Kidney (tissue), 14 donors: Measurements from ENCODE around the gene PCNX3. TPM values are rescaled to one million over a fixed set of nuclear protein-coding genes. Genes with fewer than 3 reads are reported as not detected.
A peak's percentile ranks its signal among the peaks of the same experiment; 100 is the strongest.

ENCODE experiments used
- DNase-seq, 5 donors: peaks; one replicate each; pipeline ENCODE4 v3.0.0-alpha.2; 2013 to 2020
- FAIRE-seq: peaks from 2 replicates; lab custom pipeline; 2012; peaks lifted over from hg19 to GRCh38; lab: Jason Lieb, UNC
- H3K27ac ChIP-seq, 2 donors: one replicate each; pipeline ENCODE4 v1.7.0; 2013; ENCODE audit warnings: low read depth in 2 of 2, low read length in 2 of 2, inconsistent platforms in 1 of 2
- H3K27me3 ChIP-seq: one replicate; pipeline ENCODE4 v1.7.1; 2013; ENCODE audit warnings: low read length, inconsistent platforms; ENCODE audit not compliant: control insufficient read depth, insufficient read depth
- H3K36me3 ChIP-seq, 3 donors: one replicate each; pipeline versions ENCODE4 v1.7.0 to v1.7.1; 2013; ENCODE audit warnings: low read length in 3 of 3, control low read depth in 1 of 3, inconsistent platforms in 1 of 3; ENCODE audit not compliant: insufficient read depth in 3 of 3, control insufficient read depth in 2 of 3
- H3K4me1 ChIP-seq, 3 donors: one replicate each; pipeline versions ENCODE4 v1.7.0 to v1.7.1; 2013; ENCODE audit warnings: low read length in 3 of 3, inconsistent platforms in 1 of 3, low read depth in 1 of 3; ENCODE audit not compliant: control insufficient read depth in 2 of 3, insufficient read depth in 2 of 3
- H3K4me3 ChIP-seq, 3 donors: one replicate each; pipeline versions ENCODE4 v1.7.0 to v1.8.1; 2013; ENCODE audit warnings: low read length in 3 of 3, control low read depth in 1 of 3, inconsistent platforms in 1 of 3
- H3K9ac ChIP-seq, 3 donors: one replicate each; pipeline versions ENCODE4 v1.7.0 to v1.7.1; 2013; ENCODE audit warnings: low read length in 3 of 3, control low read depth in 1 of 3, inconsistent platforms in 1 of 3
- H3K9me3 ChIP-seq, 3 donors: one replicate each; pipeline versions ENCODE4 v1.7.0 to v1.7.1; 2013; ENCODE audit warnings: low read length in 3 of 3, control low read depth in 1 of 3, inconsistent platforms in 1 of 3; ENCODE audit not compliant: control insufficient read depth in 2 of 3, insufficient read depth in 1 of 3
- CTCF ChIP-seq: IDR thresholded peaks from 3 replicates; pipeline ENCODE4 v1.5.1; 2012; ENCODE audit warnings: mild to moderate bottlenecking, moderate library complexity, borderline replicate concordance; ENCODE audit not compliant: insufficient read depth; ENCODE audit errors: extremely low read depth
- intact Hi-C: fragments of 100-400 bp; cut with DNase I; formaldehyde crosslinking; loops from one replicate; pipeline ENCODE4 v1.11.1; 2022
- polyA plus RNA-seq: library from polyadenylated mRNA; stranded (reverse); fragments of 350-450 nt; fragmentation: Illumina TruSeq; extraction: RNeasy Lipid Tissue Mini Kit (QIAGEN cat#74804); gene quantifications from one replicate; pipeline ENCODE4 v1.2.3, GENCODE V29; 2014; ENCODE audit warnings: low read depth, low replicate concordance; ENCODE audit not compliant: insufficient read depth
- total RNA-seq: library from RNA; stranded (reverse); fragmentation: NEBNext Ultra II Directional; extraction: Animal tissue kit (Norgen Biotek cat#: 25700); gene quantifications from one replicate; pipeline ENCODE4 v1.2.1, GENCODE V29; 2021
- donor health status: control.
- donor health status: control.
- donor health status: control.
- donor health status: control.
- donor health status: control.
- donor health status: DM: yes; HTN: yes; CAD: no.
- donor health status: Normal renal cell carcinoma (clear cell type).

Gene PCNX3
- total and polyA plus RNA-seq, 2 donors from 2014 or later = 13.6 to 44.4 TPM

- peak within 1 kb of the TSS; percentile 58 to 90 (median 76) for H3K4me3 ChIP-seq
- intact Hi-C loops = no loop called here
- FAIRE-seq (no peak), DNase-seq (peak; percentile 94 to 97 (median 95))
- H3K9me3 ChIP-seq = no peaks in the 10 kb centered on the region
- peaks cover 0 to 2% (median 2%) of the 10 kb centered on the region in 3 donors for H3K36me3 ChIP-seq
- peak within 1 kb of the TSS; percentile 32 to 77 for H3K27ac ChIP-seq
- H3K9ac ChIP-seq = peak within 1 kb of the TSS in 2 of 3 donors; percentile 65 to 94
- no peaks in the 10 kb centered on the region for H3K27me3 ChIP-seq
- TF ChIP-seq CTCF = no peak
- peaks cover 3 to 50% (median 32%) of the 10 kb centered on the region in 3 donors for H3K4me1 ChIP-seq
Measured at GRCh38 chr11:65572356-65573051, 43.1 kb upstream of the PCNX3 start, which contains the start of gene FAM89B. TSS of gene FAM89B (plus strand) at chr11:65572538. CDS start at chr11:65572670, 132 bp downstream.

- Histone ChIP-seq H3K36me3 (no peaks in the 10 kb centered on the region), H3K9me3 (no peaks in the 10 kb centered on the region), H3K27me3 (no peaks in the 10 kb centered on the region), H3K4me3 (peak overlapping the region; percentile 58 to 76 (median 72)), H3K27ac (peak overlapping the region in 1 of 2 donors; percentile 55), H3K9ac (peak overlapping the region in 2 of 3 donors; percentile 60 to 61), H3K4me1 (peaks cover 3 to 53% (median 28%) of the 10 kb centered on the region in 3 donors)
- no peak for FAIRE-seq
- no peak for TF ChIP-seq CTCF
- peak in 2 of 5 donors; percentile 78 to 87 for DNase-seq
- intact Hi-C loops = no loop called here
Measured at GRCh38 chr11:65573391-65574079, 42.0 kb upstream of the PCNX3 start.

GRCh38 chr11:65574109-65574810 is 41.3 kb upstream of the PCNX3 start:
- FAIRE-seq = no peak
- Histone ChIP-seq H3K27ac (peak overlapping the region; percentile 71 to 89), H3K4me1 (peaks cover 0 to 47% (median 21%) of the 10 kb centered on the region in 3 donors), H3K9ac (peak overlapping the region in 2 of 3 donors; percentile 60 to 77), H3K9me3 (no peaks in the 10 kb centered on the region), H3K36me3 (no peaks in the 10 kb centered on the region), H3K4me3 (peak overlapping the region in 2 of 3 donors; percentile 72 to 80), H3K27me3 (no peaks in the 10 kb centered on the region)
- peak; percentile 77 for TF ChIP-seq CTCF
- intact Hi-C loops = no loop called here
- DNase-seq = peak; percentile 90 to 99 (median 93)
